K562 (cell line): ENCODE data around the gene ALDH18A1. TPM values are rescaled to one million over a fixed set of nuclear protein-coding genes. Genes with fewer than 3 reads are reported as not detected.

ENCODE experiments used
- ATAC-seq: fragments of 200-7000 bp; cut with Tn5 transposase; 3 replicates; pipeline ENCODE4 v1.9.1; 2020; ENCODE audit warnings: moderate library complexity
- BruUV-seq: library from RNA; stranded (reverse); fragments of 400-500 nt; replicated peaks from 2 replicates; lab custom pipeline; 2021; lab: Mats Ljungman, UMichigan
- CTCF ChIA-PET: fragments of 300-600 bp; formaldehyde crosslinking; extraction: SDS; loops from one replicate; lab custom pipeline; 2021; ENCODE audit warnings: low intra/inter-chr PET ratio; lab: Yijun Ruan, JAX
- POLR2A ChIA-PET: fragments of 300-600, 350-650 bp; sonication (Branson Sonifier 250); formaldehyde crosslinking; extraction: SDS; loops from one replicate; lab custom pipeline; 2021; ENCODE audit warnings: antibody characterized with exemption, inconsistent platforms; lab: Yijun Ruan, JAX
- DNase-seq, 4 experiments: peaks; one replicate each; pipeline versions ENCODE4 v3.0.0 to v3.0.0-alpha.2; 2011 to 2018; ENCODE audit warnings: low spot score in 3 of 4, mixed read lengths in 3 of 4; ENCODE audit errors: extremely low read depth in 1 of 4
- FAIRE-seq: peaks from 2 replicates; lab custom pipeline; 2011; peaks lifted over from hg19 to GRCh38; lab: Jason Lieb, UNC
- H2AFZ ChIP-seq: 2 replicates; pipeline ENCODE4 v1.6.0; 2011; ENCODE audit warnings: low read depth, low read length, control low read depth, inconsistent platforms
- H3K27ac ChIP-seq: fragments of 200-600 bp; 3 replicates; pipeline ENCODE4 v1.8.0; 2011; ENCODE audit warnings: low read depth, mild to moderate bottlenecking, control low read depth, inconsistent platforms, low read length, moderate library complexity, mixed read lengths; ENCODE audit errors: extremely low read depth
- H3K27me3 ChIP-seq, 2 experiments: fragments of 300-600 bp in 1 of 2; 2 replicates in 1 of 2; 3 replicates in 1 of 2; pipeline versions ENCODE4 v1.6.0 to v1.8.0; 2011; ENCODE audit warnings: inconsistent platforms in 2 of 2, low read length in 2 of 2, mild to moderate bottlenecking in 1 of 2, mixed read lengths in 1 of 2, moderate library complexity in 1 of 2; ENCODE audit not compliant: control insufficient read depth in 2 of 2, insufficient read depth in 2 of 2
- H3K36me3 ChIP-seq: fragments of 300-600 bp; 3 replicates; pipeline ENCODE4 v1.8.0; 2011; ENCODE audit warnings: mild to moderate bottlenecking, low read length, inconsistent platforms; ENCODE audit not compliant: control insufficient read depth, insufficient read depth
- H3K4me1 ChIP-seq, 2 experiments: fragments of 200-600 bp in 1 of 2; replicated peaks in 1 of 2; 2 replicates in 1 of 2; 3 replicates in 1 of 2; pipeline versions ENCODE4 v1.5.1 to v1.8.0; 2011; ENCODE audit warnings: inconsistent platforms in 2 of 2, low read length in 2 of 2, mild to moderate bottlenecking in 1 of 2, mixed read lengths in 1 of 2, moderate library complexity in 1 of 2; ENCODE audit not compliant: control insufficient read depth in 2 of 2, insufficient read depth in 2 of 2
- H3K4me2 ChIP-seq: 2 replicates; pipeline ENCODE4 v1.6.1; 2011; ENCODE audit warnings: low read length, control low read depth, inconsistent platforms, mixed read lengths; ENCODE audit not compliant: insufficient read depth
- H3K4me3 ChIP-seq: fragments of 200-600 bp; sonication (generic), shearing (Covaris generic); 2 replicates; pipeline ENCODE4 v1.5.1; 2016; ENCODE audit warnings: control low read depth, inconsistent platforms
- H3K79me2 ChIP-seq: fragments of 200-600 bp; 3 replicates; pipeline ENCODE4 v1.8.0; 2011; ENCODE audit warnings: low read length, inconsistent platforms; ENCODE audit not compliant: control insufficient read depth, insufficient read depth
- H3K9ac ChIP-seq, 2 experiments: 2 replicates each; pipeline versions ENCODE4 v1.6.0 to v1.6.1; 2011; ENCODE audit warnings: low read depth in 2 of 2, low read length in 2 of 2, control low read depth in 1 of 2, inconsistent platforms in 1 of 2, mild to moderate bottlenecking in 1 of 2, mixed read lengths in 1 of 2; ENCODE audit not compliant: insufficient read depth in 1 of 2
- H3K9me1 ChIP-seq: one replicate; pipeline ENCODE4 v1.6.0; 2011; ENCODE audit warnings: inconsistent platforms, mild to moderate bottlenecking, low read length, moderate library complexity; ENCODE audit not compliant: control insufficient read depth, insufficient read depth
- H3K9me3 ChIP-seq: replicated peaks from 2 replicates; pipeline ENCODE4 v1.5.1; 2011; ENCODE audit warnings: low read depth, low read length, inconsistent platforms; ENCODE audit not compliant: control insufficient read depth, insufficient read depth
- H4K20me1 ChIP-seq: replicated peaks from 2 replicates; pipeline ENCODE4 v1.6.1; 2011; ENCODE audit warnings: low read length, inconsistent platforms, mixed read lengths; ENCODE audit not compliant: control insufficient read depth, insufficient read depth
- CSDE1 ChIP-seq, 2 experiments: fragments of 450-650 bp; IDR thresholded peaks; 2 replicates each; pipeline ENCODE4 v1.6.1; 2016; ENCODE audit warnings: mild to moderate bottlenecking in 1 of 2
- FOXK2 ChIP-seq, 2 experiments: fragments of 450-650 bp; IDR thresholded peaks in 1 of 2; conservative IDR thresholded peaks in 1 of 2; 2 replicates each; pipeline ENCODE4 v1.6.1; 2016; ENCODE audit warnings: low read depth in 2 of 2, mild to moderate bottlenecking in 1 of 2
- HDAC1 ChIP-seq, 2 experiments: fragments of 450-650 bp; IDR thresholded peaks; 2 replicates each; pipeline ENCODE4 v1.6.1; 2016 to 2017; ENCODE audit warnings: inconsistent platforms in 1 of 2, mild to moderate bottlenecking in 1 of 2, moderate library complexity in 1 of 2
- MED1 ChIP-seq: sonication (generic); formaldehyde crosslinking; IDR thresholded peaks from 2 replicates; pipeline ENCODE4 v1.8.1; 2023; ENCODE audit warnings: missing genetic modification reagents, borderline replicate concordance
- NCOR1 ChIP-seq: fragments of 450-650 bp; IDR thresholded peaks from 2 replicates; pipeline ENCODE4 v1.6.1; 2016; ENCODE audit warnings: mild to moderate bottlenecking, moderate library complexity
- POLR2AphosphoS2 ChIP-seq: IDR thresholded peaks from 2 replicates; pipeline ENCODE4 v1.6.1; 2012; ENCODE audit warnings: low read length, improper control_type of control experiment
- SAFB2 ChIP-seq: fragments of 200-400 bp; formaldehyde crosslinking; IDR thresholded peaks from 2 replicates; pipeline ENCODE4 v1.6.1; 2018; ENCODE audit warnings: borderline replicate concordance, low read length, low read depth, moderate library complexity; ENCODE audit not compliant: severe bottlenecking
- STAG1 ChIP-seq: sonication (generic); formaldehyde crosslinking; IDR thresholded peaks from 2 replicates; pipeline ENCODE4 v1.5.0; 2020; ENCODE audit warnings: missing genetic modification reagents, borderline replicate concordance
- TEAD4 ChIP-seq, 2 experiments: sonication (generic) in 1 of 2; formaldehyde crosslinking in 1 of 2; IDR thresholded peaks; 2 replicates each; pipeline versions ENCODE4 v1.6.1 to v1.8.0; 2012 to 2022; ENCODE audit warnings: borderline replicate concordance in 1 of 2, inconsistent platforms in 1 of 2, low read length in 1 of 2, mild to moderate bottlenecking in 1 of 2, missing genetic modification reagents in 1 of 2
- XRCC3 ChIP-seq: fragments of 450-650 bp; IDR thresholded peaks from 2 replicates; pipeline ENCODE4 v1.6.1; 2017; ENCODE audit warnings: mild to moderate bottlenecking, moderate library complexity
- ZFX ChIP-seq: sonication (generic); formaldehyde crosslinking; IDR thresholded peaks from 2 replicates; pipeline ENCODE4 v1.8.0; 2022; ENCODE audit warnings: mild to moderate bottlenecking, missing genetic modification reagents, moderate library complexity
- ZNF444 ChIP-seq: fragments of 250-450 bp; sonication (Bioruptor Pico); IDR thresholded peaks from 2 replicates; pipeline ENCODE4 v1.4.0; 2020; ENCODE audit warnings: mild to moderate bottlenecking, moderate library complexity
- ZNF445 ChIP-seq: fragments of 250-450 bp; sonication (Bioruptor Pico); IDR thresholded peaks from 2 replicates; pipeline ENCODE4 v1.4.0; 2020; ENCODE audit warnings: low read depth, mild to moderate bottlenecking, moderate library complexity
- WGBS: fragments of 100-300 bp; shearing (Covaris generic); methylation state at CpG from one replicate; pipeline ENCODE4 v1.1.6; 2016; ENCODE audit warnings: low coverage, mixed read lengths; ENCODE audit not compliant: insufficient coverage; ENCODE audit errors: missing lambda C conversion rate; 5-methylcytosine and 5-hydroxymethylcytosine counted together
- in situ Hi-C: fragments of 300-500 bp; cut with MboI; formaldehyde crosslinking; loops from 4 replicates; pipeline ENCODE4 v1.15.0; 2018; ENCODE audit warnings: inconsistent platforms, mixed read lengths
- intact Hi-C: fragments of 100-400 bp; cut with micrococcal nuclease; formaldehyde crosslinking; loops from 2 replicates; pipeline ENCODE4 v1.14.2; 2022
- polyA plus RNA-seq, 8 experiments: library from polyadenylated mRNA; depleted of rRNA in 4 of 8; stranded (reverse) in 5 of 8; unstranded in 3 of 8; fragments of >200 nt; fragmentation: Nextera tagmentation in 2 of 8; fragmentation: Illumina TruSeq in 1 of 8; extraction: Ambion mirVana in 2 of 8; extraction: Trizol in 1 of 8; gene quantifications; 2 replicates each; pipeline versions ENCODE4 v1.2.1 to v1.2.3, GENCODE V29; 2011 to 2014; ENCODE audit warnings: inconsistent platforms in 1 of 8, missing spikeins in 1 of 8
- total RNA-seq, 7 experiments: library from RNA; depleted of rRNA in 6 of 7; stranded (reverse); fragments of >200 nt in 6 of 7; fragmentation: Illumina TruSeq in 2 of 7; extraction: Trizol in 2 of 7; gene quantifications; 2 replicates each; pipeline versions ENCODE4 v1.2.1 to v1.2.3, GENCODE V29; 2011 to 2021; ENCODE audit warnings: low replicate concordance in 1 of 7
- TF ChIP-seq, protein P1 (sequence below): sonication (generic); formaldehyde crosslinking; IDR thresholded peaks from 2 replicates; pipeline ENCODE4 v1.8.0; 2022; ENCODE audit warnings: mild to moderate bottlenecking, missing genetic modification reagents
- TF ChIP-seq, protein P2 (sequence below): fragments of 450-650 bp; formaldehyde crosslinking; IDR thresholded peaks from 2 replicates; pipeline ENCODE4 v1.4.0; 2020; ENCODE audit warnings: mild to moderate bottlenecking, moderate library complexity
- TF ChIP-seq, protein P3 (sequence below): fragments of 250-450 bp; sonication (Bioruptor Pico); IDR thresholded peaks from 2 replicates; pipeline ENCODE4 v1.5.0; 2020; ENCODE audit warnings: mild to moderate bottlenecking, borderline replicate concordance
- TF ChIP-seq, protein P4 (sequence below): fragments of 250-450 bp; sonication (Bioruptor Pico); IDR thresholded peaks from 2 replicates; pipeline ENCODE4 v1.9.0; 2021; ENCODE audit warnings: mild to moderate bottlenecking

ALDH18A1 gene
- total and polyA plus RNA-seq, 9 of the 15 experiments (the other 6 are each of a cell fraction or from before 2014, with no cell fraction given): 12.0 to 83.3 (median 43.8) TPM

DNA sequence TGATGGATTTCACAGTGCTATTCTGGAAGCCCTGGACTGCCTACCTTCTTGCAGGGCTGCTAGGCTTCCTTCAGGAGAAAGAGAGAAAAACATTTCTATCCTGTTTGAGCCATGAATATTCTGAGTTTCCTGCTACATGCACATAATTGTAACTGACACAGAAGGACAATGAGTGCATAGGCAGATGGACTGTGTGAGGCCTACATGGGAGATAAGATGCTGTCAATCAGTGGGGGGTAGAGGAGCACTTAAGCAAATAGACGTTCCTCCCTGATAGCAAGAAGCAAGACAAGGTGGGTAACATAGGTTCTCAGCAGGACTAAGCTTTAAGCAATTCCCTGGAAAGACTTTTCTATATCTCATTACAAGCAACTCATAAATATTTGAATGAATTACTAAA, 11.6 kb downstream of the ALDH18A1 start:
- peak; percentile 39 to 70 (median 58) for DNase-seq
- no peak for TF ChIP-seq CSDE1 (IDR thresholded peaks at IDR 0.05)
- TF ChIP-seq, protein P1, sequence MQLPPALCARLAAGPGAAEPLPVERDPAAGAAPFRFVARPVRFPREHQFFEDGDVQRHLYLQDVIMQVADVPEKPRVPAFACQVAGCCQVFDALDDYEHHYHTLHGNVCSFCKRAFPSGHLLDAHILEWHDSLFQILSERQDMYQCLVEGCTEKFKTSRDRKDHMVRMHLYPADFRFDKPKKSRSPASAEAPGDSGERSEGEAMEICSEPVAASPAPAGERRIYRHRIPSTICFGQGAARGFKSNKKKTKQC (CRISPR knock-in tag): no peak
- TF ChIP-seq ZNF445 (CRISPR knock-in tag): no peak
- TF ChIP-seq ZFX (CRISPR knock-in tag): 0 out of 2 replicates have a peak, but pooled peaks have one; percentile 43
- TF ChIP-seq, protein P2, sequence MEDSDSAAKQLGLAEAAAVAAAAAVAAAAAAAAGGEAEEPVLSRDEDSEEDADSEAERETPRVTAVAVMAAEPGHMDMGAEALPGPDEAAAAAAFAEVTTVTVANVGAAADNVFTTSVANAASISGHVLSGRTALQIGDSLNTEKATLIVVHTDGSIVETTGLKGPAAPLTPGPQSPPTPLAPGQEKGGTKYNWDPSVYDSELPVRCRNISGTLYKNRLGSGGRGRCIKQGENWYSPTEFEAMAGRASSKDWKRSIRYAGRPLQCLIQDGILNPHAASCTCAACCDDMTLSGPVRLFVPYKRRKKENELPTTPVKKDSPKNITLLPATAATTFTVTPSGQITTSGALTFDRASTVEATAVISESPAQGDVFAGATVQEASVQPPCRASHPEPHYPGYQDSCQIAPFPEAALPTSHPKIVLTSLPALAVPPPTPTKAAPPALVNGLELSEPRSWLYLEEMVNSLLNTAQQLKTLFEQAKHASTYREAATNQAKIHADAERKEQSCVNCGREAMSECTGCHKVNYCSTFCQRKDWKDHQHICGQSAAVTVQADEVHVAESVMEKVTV (CRISPR knock-in tag): no peak
- TF ChIP-seq HDAC1 (IDR thresholded peaks at IDR 0.05): no peak
- no peak for TF ChIP-seq STAG1
- TF ChIP-seq SAFB2: no peak
- TF ChIP-seq, protein P3, sequence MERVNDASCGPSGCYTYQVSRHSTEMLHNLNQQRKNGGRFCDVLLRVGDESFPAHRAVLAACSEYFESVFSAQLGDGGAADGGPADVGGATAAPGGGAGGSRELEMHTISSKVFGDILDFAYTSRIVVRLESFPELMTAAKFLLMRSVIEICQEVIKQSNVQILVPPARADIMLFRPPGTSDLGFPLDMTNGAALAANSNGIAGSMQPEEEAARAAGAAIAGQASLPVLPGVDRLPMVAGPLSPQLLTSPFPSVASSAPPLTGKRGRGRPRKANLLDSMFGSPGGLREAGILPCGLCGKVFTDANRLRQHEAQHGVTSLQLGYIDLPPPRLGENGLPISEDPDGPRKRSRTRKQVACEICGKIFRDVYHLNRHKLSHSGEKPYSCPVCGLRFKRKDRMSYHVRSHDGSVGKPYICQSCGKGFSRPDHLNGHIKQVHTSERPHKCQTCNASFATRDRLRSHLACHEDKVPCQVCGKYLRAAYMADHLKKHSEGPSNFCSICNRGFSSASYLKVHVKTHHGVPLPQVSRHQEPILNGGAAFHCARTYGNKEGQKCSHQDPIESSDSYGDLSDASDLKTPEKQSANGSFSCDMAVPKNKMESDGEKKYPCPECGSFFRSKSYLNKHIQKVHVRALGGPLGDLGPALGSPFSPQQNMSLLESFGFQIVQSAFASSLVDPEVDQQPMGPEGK (CRISPR knock-in tag): no peak
- 0 out of 2 replicates have a peak, but pooled peaks have one; percentile 6 for TF ChIP-seq TEAD4 (IDR thresholded peaks at IDR 0.05; ENCODE audit: low read length)
- TF ChIP-seq TEAD4 (CRISPR knock-in tag; IDR thresholded peaks at IDR 0.05; ENCODE audit: borderline replicate concordance): no peak
- no peak for TF ChIP-seq POLR2AphosphoS2
- no peak for TF ChIP-seq ZNF444 (CRISPR knock-in tag)
- TF ChIP-seq MED1 (CRISPR knock-in tag): no peak
- TF ChIP-seq XRCC3: no peak
- TF ChIP-seq FOXK2 (conservative IDR thresholded peaks at IDR 0.05 in 1 of 2, IDR thresholded peaks at IDR 0.05 in 1 of 2; ENCODE audit: low read depth in 2 of 2): no peak
- TF ChIP-seq, protein P4, sequence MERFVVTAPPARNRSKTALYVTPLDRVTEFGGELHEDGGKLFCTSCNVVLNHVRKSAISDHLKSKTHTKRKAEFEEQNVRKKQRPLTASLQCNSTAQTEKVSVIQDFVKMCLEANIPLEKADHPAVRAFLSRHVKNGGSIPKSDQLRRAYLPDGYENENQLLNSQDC (CRISPR knock-in tag): no peak
- TF ChIP-seq NCOR1: 0 out of 2 replicates have a peak, but pooled peaks have one; percentile 11

More for the DNA sequence above, 11.6 kb downstream of the ALDH18A1 start:
- peak; percentile 90 for FAIRE-seq
- POLR2A ChIA-PET: no interaction called here
- CTCF ChIA-PET: no interaction called here
- Histone ChIP-seq H3K27me3 (no peaks in the 10 kb centered on the region), H2AFZ (no peak overlapping the region), H3K79me2 (peaks cover 18% of the 10 kb centered on the region; the same call in 2 of the 3 replicates), H3K4me2 (peak overlapping the region; percentile 10), H3K4me1 (peaks cover 4 to 24% of the 10 kb centered on the region in 2 experiments; a peak in 4 of 5 replicates), H3K9me3 (no peaks in the 10 kb centered on the region), H3K27ac (no peak overlapping the region), H3K9me1 (no peaks in the 10 kb centered on the region), H3K4me3 (no peak overlapping the region), H3K36me3 (peaks cover 61% of the 10 kb centered on the region), H3K9ac (no peak overlapping the region; a peak in 1 of 4 replicates), H4K20me1 (no peaks in the 10 kb centered on the region)
- ATAC-seq: peak; percentile 85
- WGBS: 0% methylated on average over 1 of the region's 1 CpG
- in situ Hi-C loops: no loop called here
- BruUV-seq: no TSS peak
- intact Hi-C loops: no loop called here
